Brain microvascular endothelial cell (primary cell): ENCODE results near the gene SKA3.

Experiments
- DNase-seq: peaks from one replicate; pipeline ENCODE4 v3.0.0-alpha.2; 2020
- H3K27ac ChIP-seq: fragments of 250-450 bp; sonication (Bioruptor Pico); 2 replicates; pipeline ENCODE4 v1.5.1; 2020; ENCODE audit warnings: mild to moderate bottlenecking, moderate library complexity
- H3K27me3 ChIP-seq: fragments of 250-450 bp; sonication (Bioruptor Pico); replicated peaks from 2 replicates; pipeline ENCODE4 v1.5.1; 2020; ENCODE audit warnings: mild to moderate bottlenecking
- H3K36me3 ChIP-seq: fragments of 250-450 bp; sonication (Bioruptor Pico); replicated peaks from 2 replicates; pipeline ENCODE4 v1.5.1; 2020; ENCODE audit warnings: mild to moderate bottlenecking
- H3K4me3 ChIP-seq: 2 replicates; pipeline ENCODE4 v1.5.1; 2011; ENCODE audit warnings: low read depth, mild to moderate bottlenecking, control low read depth, low read length, moderate library complexity
- CTCF ChIP-seq: IDR thresholded peaks from 2 replicates; pipeline ENCODE4 v1.5.1; 2011; ENCODE audit warnings: low read depth, mild to moderate bottlenecking, moderate library complexity, low read length, control low read depth, inconsistent platforms; ENCODE audit errors: missing control alignments
- in situ Hi-C: cut with HindIII; loops from 2 replicates; pipeline ENCODE4 v1.10.0; 2017; ENCODE audit warnings: low sequenced_read_pairs, low pct_ligation_motif_present

SKA3 gene

GRCh38 chr13:21164631-21165030 lies 11.7 kb downstream of the SKA3 start:
- in situ Hi-C loops = no loop called here

DNA sequence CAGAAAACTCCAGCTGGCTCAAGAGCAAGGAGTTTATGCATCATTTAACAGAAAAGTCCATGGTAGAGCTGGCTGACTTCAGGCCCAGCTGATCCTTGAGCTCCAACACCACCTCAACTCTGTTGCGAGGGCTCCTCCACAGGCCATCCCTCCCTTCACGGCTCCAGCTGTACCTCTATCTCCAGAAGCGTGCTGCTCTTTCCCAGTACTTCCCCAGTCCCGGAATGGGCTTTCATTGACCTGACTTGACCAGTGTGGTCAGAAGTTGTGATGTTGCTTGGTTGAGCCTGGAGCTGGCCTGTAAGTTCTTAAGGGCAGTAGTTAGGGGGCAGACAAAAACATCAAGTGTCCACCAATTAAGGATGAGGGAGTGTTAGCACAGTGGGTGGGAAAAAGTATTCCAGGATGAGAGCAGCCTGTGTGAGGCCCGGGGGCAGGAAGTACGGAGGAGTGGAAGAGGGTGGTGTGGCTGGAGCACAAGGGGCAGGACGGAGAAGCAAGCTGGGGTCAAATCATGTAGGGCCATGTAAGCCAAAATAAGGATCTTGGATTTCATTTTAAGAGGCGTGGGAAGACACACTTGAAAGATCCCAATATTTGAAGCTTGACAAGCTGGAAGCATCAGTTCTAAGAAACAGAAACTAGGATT lies 24.0 kb downstream of the SKA3 start:
- in situ Hi-C loops = no loop called here
- no peak for TF ChIP-seq CTCF

More at GRCh38 chr13:21164631-21165030, 11.7 kb downstream of the SKA3 start:
- Histone ChIP-seq H3K36me3 (no peaks in the 10 kb centered on the region), H3K27ac (no peak overlapping the region), H3K27me3 (no peaks in the 10 kb centered on the region), H3K4me3 (no peak overlapping the region)
- no peak for TF ChIP-seq CTCF
- DNase-seq = no peak

DNA sequence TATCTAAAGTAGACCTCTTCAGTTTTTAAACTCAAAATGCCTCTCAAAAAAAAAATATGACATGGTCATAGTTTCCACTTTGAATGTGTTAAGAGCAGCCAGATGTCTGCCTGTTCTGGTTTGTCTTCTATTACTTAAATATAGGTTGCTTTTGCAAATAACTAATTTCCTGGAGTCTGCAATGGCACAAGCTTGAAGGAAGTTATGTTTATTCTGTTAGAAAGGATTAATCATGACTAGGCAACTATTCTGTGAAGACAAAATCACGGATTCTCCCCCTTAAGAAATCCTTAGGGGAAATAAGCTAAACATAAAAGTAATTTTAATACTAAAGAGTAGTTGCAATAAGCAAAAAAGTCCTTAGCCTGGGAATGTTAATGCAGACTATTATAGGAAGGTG lies 26.3 kb downstream of the SKA3 start:
- peaks cover 18% of the 10 kb centered on the region for H3K36me3 ChIP-seq
- in situ Hi-C loops = no loop called here
- no peak for DNase-seq
- no peak overlapping the region for H3K4me3 ChIP-seq
- TF ChIP-seq CTCF = no peak
- no peak overlapping the region for H3K27ac ChIP-seq
- H3K27me3 ChIP-seq = no peaks in the 10 kb centered on the region

More for the DNA sequence above, 24.0 kb downstream of the SKA3 start:
- no peaks in the 10 kb centered on the region for H3K27me3 ChIP-seq
- H3K27ac ChIP-seq = no peak overlapping the region
- no peak overlapping the region for H3K4me3 ChIP-seq
- no peak for DNase-seq
- H3K36me3 ChIP-seq = peaks cover 7% of the 10 kb centered on the region

DNA sequence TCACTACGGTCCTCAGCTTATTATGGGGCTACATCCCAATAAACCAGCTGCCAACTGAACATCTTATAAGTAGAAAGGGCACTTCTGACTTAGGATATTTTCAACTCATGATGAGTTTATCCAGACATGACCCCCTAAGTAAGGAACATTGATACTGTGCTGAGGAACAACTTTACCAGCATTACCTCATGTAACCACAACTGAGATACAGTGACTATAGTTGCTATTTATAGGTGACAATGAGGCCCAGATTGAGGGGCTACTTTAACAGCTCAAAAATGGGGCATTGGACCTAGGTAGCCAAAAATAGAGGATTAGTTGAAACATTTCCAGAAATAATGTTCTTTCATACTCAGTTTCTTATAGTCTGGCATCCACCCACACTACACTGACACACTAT lies 26.8 kb downstream of the SKA3 start:
- H3K36me3 ChIP-seq = peaks cover 18% of the 10 kb centered on the region
- no peak for DNase-seq
- H3K27ac ChIP-seq = no peak overlapping the region
- H3K4me3 ChIP-seq = no peak overlapping the region
- in situ Hi-C loops = no loop called here
- no peak for TF ChIP-seq CTCF
- no peaks in the 10 kb centered on the region for H3K27me3 ChIP-seq

GRCh38 chr13:21148557-21149258 lies 27.6 kb downstream of the SKA3 start:
- Histone ChIP-seq H3K27ac (no peak overlapping the region), H3K36me3 (peaks cover 18% of the 10 kb centered on the region), H3K4me3 (no peak overlapping the region), H3K27me3 (no peaks in the 10 kb centered on the region)
- TF ChIP-seq CTCF = no peak
- no peak for DNase-seq
- in situ Hi-C loops = no loop called here
